GM20431 (cell line): ENCODE measurements around the gene NLRX1.
"Not testable (repeated sequence)": the region's sequence is repeated elsewhere in the genome, so short reads cannot be mapped to it uniquely, and the experiment has no call there.

Source experiments
- in situ Hi-C: fragments of 300-500 bp; cut with MseI, MboI; formaldehyde crosslinking; loops from one replicate; pipeline ENCODE4 v1.15.0; 2020; ENCODE audit warnings: low sequenced_read_pairs; ENCODE audit not compliant: unreplicated experiment

Gene NLRX1

DNA sequence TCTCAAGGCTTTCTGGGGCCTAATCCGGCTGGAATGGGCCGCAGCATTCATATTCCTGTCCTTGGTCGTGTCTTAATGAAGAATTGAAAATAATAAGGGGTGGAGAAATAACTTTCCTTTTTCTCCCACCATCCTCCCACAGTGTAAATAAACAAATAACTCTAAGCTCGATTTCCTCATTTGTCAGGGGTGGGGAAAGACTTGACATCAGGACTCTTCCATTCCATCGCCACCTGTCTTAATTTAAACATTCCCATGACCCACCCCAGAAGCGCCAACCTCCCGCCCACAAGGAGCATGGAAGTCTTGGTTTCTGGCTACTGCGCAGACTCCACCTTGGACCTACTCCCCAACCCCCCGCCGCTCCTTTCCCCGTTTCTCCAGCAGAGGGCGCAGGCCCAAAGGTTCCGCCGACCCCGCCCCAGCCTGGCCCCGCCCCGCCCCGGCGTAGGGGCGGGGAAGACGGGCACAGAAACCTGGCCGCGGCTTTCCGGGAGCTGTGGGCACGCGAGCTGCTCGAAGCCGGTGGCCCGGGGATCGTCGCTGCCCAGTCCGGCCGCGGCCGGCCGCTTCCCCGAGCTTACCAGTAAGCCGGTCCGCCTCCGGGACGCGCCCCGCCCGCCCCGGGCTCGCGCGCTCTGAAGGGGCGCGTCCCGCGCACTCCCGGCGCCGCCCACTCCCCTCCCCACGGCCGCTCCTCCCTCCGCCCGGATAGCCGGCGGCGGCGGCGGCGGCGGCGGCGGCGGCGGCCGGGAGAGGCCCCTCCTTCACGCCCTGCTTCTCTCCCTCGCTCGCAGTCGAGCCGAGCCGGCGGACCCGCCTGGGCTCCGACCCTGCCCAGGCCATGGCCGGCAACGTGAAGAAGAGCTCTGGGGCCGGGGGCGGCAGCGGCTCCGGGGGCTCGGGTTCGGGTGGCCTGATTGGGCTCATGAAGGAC is 37.3 kb downstream of the NLRX1 start, which contains the start of gene CBL:
Gene CBL, plus strand, starts transcription at position 766 of the 937 bp plus-strand sequence. Its CDS starts 79 bp downstream, at position 845.
- in situ Hi-C loops: no loop called here

DNA sequence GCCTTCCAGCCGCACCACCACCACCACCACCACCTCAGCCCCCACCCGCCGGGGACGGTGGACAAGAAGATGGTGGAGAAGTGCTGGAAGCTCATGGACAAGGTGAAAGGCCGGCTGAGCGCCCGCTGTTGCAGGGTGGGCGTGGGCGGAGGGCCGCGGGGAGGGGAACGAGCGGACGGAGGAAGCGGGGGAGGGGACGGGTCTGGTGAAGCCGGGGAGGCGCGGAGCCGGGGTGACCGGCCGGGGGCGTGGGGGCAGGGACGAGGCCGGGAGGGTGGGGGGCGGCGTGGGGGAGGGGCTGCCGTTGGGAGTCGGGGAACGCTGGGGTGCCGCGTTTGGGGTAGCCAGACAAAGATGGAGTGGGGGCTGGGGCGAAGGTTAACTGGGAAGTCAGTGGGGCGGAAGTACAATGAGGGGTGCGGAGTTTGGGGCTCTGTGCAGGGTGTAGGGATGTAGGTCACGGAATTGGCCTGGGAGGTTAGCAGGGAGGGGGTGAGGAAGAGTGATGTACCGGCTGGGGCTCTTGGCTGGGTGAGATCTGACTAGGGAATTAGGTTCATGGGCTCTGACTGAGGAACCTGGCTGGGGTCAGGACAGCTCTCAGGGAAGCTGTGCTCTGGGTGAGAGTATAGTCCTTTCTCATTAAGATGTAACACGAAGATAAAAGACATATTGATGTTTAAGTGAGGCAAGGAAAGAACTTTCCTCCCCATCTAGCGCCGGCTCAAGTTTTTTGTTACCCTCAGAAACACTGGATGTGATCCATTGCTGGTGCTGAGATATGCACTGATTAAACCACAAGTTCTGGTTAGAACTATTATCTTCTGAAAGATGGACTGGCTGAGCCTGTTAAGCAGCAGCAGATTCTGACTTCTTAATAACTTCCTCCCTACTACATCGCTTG is 38.2 kb downstream of the NLRX1 start:
- in situ Hi-C loops: no loop called here

DNA sequence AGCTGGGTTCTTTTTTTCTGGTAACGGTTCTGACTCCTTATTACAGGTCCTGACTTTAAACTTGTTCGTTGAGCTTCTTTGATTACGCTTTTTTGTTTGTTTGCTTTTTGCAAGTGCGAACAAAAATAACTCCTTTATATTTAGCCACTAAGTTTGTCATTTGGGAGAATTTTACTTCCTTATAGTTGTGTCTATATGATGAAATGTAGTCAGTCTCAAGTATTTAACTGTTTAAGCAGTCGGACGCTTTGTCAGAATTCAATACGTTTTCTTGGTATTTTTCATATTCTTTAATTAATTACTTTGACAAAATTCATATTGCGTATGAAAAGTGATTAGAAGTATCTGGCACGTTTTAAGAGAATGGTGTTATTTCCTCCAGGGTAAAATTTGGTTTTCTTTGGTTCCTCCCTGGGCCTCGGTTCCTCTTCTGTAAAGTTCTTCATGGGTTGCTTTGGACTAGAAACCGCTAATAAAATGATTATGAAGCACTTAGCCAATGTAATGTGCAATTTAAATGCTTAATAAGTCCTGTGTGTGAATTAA is 39.0 kb downstream of the NLRX1 start:
- in situ Hi-C loops: no loop called here

DNA sequence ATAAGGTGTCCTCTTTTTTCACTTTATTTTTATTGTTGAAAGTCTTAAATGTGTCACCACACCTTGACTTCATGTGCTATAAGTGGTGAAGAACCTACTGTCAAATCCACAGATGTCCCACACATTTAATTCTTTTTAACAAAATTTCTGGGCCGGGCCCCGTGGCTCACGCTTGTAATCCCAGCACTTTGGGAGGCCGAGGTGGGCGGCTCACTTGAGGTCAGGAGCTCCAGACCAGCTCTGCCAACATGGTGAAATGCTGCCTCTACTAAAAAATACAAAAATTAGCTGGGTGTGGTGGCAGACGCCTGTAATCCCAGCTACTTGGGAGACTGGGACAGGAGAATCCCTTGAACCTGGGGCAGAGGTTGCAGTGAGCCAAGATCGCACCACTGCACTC is 40.7 kb downstream of the NLRX1 start:
- in situ Hi-C loops: no loop called here

DNA sequence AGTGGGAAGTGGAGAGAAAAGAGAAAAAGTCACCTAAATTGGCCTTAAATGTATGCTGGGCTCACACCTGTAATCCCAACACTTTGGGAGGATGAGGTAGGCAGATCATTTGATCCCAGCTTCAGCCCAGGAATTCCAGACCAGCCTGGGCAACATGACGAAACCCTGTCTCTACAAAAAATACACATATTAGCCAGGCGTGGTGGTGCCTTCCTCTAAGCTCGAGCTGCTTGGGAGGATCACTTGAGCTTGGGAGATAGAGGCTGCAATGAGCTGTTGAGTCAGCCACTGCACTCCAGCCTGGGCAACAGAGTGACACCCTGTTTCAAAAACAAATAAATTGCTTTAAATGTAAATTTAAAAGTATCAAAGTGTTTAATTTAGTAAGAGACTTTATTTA is 41.5 kb downstream of the NLRX1 start:
- in situ Hi-C loops: no loop called here

DNA sequence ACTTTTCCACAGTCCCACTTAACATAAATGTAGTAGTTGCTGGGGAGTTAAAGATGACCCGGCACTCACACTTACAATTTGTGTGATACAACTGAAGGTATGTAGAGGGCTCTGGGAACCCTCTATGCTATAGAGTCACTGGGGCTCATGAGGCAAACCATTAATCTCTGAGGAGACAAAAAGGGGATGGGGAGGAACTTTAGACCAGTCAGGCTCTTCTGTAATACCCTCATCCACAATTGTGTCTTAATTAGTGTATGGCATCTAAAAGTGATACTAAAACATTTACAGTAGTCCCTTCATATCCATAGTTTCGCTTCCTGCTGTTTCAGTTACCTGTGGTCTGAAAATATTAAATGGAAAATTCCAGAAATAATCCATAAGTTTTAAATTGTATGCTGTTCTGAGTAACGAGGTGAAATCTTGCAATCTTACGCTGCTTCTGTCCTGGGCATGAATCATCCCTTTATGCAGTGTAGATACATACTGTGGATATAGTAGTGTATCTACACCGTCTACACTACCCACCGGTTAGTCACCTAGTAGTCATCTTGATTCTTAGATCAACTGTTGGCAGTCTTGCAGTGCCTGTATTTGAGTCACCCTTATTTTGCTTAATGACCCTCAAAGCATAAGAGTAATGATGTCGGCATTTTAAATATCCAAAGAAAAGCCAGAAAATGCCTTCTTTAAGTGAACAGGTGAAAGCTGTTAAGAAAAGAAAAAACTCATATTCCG is 49.8 kb downstream of the NLRX1 start:
- in situ Hi-C loops: no loop called here

DNA sequence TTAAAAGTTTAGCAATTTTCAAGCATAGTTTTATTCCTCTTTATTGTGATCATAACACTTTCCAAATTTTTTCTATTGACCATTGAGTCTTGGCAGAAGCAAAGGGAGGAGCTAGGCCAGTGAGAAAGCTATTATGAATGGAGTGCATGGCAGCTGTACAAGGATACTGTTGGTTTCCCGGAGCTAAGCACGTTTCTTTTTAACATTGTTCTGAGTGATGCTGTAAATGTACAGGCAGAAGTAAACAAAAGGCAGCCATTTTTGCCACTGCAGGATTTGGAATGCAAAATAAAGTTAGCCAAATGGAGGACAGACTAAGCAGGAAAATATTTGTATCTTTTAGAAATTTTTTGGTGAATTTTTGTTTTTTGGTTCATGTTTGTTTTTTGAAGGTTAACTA is 53.8 kb downstream of the NLRX1 start:
- in situ Hi-C loops: no loop called here

DNA sequence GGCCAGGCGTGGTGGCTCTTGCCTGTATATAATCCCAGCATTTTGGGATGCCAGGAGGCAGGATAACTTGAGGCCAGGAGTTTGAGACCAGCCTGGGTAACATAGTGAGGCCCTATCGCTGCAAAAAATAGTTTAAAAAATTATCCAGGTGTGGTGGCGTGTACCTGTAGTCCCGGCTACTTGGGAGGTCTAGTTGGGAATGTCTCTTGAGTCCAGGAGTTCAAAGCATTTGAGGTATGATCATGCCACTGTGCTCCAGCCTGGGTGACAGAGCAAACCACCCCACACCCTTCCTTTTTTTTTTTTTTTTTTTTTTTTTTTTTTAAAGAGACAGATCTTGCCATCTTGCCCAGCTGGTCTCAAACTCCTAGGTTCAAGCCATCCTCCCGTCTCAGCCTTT is 54.4 kb downstream of the NLRX1 start:
- in situ Hi-C loops: no loop called here

DNA sequence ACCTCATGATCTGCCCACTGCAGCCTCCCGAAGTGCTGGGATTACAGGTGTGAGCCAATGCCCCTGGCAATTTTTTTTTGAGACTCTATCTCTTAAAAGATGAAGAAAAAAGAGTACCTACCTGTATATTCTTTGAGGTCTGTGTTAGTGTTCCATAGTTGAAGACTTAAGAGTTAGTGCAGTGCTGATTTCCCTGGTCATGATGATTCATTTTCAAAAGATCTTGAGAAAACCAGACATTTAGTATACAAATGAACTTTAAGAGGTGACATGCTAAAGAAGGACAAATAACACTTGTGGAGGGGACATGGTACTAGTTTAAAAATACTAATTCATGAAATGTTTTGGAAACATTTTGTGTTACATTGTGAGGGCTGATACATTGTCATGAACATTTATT is 55.3 kb downstream of the NLRX1 start:
- in situ Hi-C loops: no loop called here

DNA sequence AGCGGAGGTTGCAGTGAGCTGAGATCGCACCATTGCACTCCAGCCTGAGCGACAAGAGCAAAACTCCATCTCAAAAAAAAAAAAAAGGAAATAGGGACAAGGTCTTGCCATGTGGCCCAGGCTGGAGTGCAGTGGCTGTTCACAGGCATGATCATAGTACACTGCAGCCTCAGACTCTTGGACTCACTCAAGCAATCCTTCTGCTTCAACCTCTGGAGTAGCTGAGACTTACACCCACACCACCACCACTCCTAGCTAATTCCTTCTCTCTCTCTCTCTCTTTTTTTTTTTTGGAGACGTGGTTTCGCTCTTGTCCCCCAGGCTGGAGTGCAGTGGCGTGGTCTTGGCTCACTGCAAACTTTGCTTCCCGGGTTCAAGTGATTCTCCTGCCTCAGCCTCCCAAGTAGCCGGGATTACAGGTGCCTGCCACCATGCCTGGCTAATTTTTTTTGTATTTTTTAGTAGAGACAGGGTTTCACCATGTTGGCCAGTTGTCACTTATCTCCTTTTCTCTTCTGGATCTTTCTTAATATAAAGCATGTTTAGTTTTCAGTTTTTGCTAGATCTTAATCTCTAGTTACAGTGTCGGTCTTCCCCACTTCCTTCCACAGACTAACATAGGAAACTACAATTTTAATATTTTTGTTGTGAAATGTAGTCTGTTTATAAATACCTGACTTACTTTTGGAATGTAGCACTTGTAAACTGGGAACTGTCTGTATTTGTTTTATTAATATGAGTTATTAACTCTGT is 60.2 kb downstream of the NLRX1 start:
- in situ Hi-C loops: not testable (repeated sequence)

DNA sequence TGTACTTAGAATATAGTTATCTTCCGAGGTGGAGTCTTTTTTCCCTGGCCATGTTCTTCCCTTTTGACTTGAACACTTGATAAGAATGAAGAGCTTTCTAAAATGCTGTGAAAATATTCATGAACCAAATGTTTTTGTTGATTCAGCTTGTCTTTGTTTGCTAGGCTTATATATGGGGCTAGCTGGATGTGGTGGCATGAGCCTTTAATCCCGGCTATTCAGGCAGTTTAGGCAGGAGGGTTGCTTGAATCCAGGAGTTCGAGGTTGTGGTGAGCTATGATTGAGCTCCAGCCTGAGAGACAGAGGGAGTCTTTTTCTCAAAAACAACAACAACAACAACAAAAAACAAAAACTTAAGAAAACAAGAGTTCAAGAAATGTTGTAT is 60.8 kb downstream of the NLRX1 start:
- in situ Hi-C loops: no loop called here

DNA sequence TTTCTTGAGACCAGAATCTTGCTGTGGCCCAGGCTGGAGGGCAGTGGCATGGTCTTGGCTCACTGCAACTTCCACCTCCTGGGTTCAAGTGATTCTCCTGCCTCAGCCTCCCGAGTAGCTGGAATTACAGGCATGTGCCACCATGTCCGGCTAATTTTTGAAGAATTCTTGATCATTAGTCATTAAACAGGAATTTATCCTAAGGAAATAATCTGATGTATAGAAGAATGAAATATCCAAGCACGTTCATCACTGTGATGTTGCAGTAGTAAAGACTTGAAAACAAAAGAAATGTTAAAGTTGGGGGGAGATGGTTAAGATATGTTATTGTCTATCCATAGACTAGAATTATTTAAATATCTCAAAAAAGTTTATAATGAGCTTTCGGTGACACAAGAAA is 61.2 kb downstream of the NLRX1 start:
- in situ Hi-C loops: no loop called here
